Mucosa of stomach (tissue), 1 donor: ENCODE measurements around the gene SH3BGRL2.
"Not testable (repeated sequence)": the region's sequence is repeated elsewhere in the genome, so short reads cannot be mapped to it uniquely, and the experiment has no call there.

Experiments used
- H3K27me3 ChIP-seq: one replicate; pipeline ENCODE4 v1.7.0; 2013; ENCODE audit warnings: mild to moderate bottlenecking, low read length; ENCODE audit not compliant: control insufficient read depth, insufficient read depth
- H3K36me3 ChIP-seq: one replicate; pipeline ENCODE4 v1.7.0; 2013; ENCODE audit warnings: low read length; ENCODE audit not compliant: control insufficient read depth, insufficient read depth
- H3K4me1 ChIP-seq: one replicate; pipeline ENCODE4 v1.7.0; 2013; ENCODE audit warnings: mild to moderate bottlenecking, low read length; ENCODE audit not compliant: control insufficient read depth, insufficient read depth
- H3K4me3 ChIP-seq: one replicate; pipeline ENCODE4 v1.7.0; 2013; ENCODE audit warnings: low read length
- H3K9ac ChIP-seq: one replicate; pipeline ENCODE4 v1.7.0; 2013; ENCODE audit warnings: mild to moderate bottlenecking, low read length, moderate library complexity
- H3K9me3 ChIP-seq: one replicate; pipeline ENCODE4 v1.7.0; 2013; ENCODE audit warnings: mild to moderate bottlenecking, low read length, moderate library complexity; ENCODE audit not compliant: control insufficient read depth
- donor health status: Pancreatic carcinoma.

SH3BGRL2 gene

DNA sequence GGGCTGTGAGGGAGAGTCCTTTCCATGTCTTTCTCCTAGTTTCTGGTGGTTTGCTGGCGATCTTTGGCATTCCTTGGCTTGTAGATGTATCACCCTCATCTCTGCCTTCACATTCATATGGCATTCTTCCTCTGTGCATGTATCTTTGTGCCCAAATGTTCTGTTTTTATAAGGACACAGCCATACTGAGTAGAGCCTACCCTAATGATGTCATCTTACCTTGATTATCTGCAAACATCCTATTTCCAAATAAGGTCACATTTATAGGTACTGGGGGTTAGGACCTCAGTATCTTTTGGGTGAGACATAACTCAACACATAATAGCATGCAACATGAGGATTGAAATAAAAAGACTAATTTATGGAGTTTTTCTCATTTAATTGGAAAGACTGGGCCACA is 5.5 kb downstream of the SH3BGRL2 start:
- Histone ChIP-seq H3K9ac (no peak overlapping the region), H3K36me3 (no peaks in the 10 kb centered on the region), H3K27me3 (no peaks in the 10 kb centered on the region), H3K9me3 (no peaks in the 10 kb centered on the region), H3K4me1 (peaks cover 21% of the 10 kb centered on the region), H3K4me3 (no peak overlapping the region)

DNA sequence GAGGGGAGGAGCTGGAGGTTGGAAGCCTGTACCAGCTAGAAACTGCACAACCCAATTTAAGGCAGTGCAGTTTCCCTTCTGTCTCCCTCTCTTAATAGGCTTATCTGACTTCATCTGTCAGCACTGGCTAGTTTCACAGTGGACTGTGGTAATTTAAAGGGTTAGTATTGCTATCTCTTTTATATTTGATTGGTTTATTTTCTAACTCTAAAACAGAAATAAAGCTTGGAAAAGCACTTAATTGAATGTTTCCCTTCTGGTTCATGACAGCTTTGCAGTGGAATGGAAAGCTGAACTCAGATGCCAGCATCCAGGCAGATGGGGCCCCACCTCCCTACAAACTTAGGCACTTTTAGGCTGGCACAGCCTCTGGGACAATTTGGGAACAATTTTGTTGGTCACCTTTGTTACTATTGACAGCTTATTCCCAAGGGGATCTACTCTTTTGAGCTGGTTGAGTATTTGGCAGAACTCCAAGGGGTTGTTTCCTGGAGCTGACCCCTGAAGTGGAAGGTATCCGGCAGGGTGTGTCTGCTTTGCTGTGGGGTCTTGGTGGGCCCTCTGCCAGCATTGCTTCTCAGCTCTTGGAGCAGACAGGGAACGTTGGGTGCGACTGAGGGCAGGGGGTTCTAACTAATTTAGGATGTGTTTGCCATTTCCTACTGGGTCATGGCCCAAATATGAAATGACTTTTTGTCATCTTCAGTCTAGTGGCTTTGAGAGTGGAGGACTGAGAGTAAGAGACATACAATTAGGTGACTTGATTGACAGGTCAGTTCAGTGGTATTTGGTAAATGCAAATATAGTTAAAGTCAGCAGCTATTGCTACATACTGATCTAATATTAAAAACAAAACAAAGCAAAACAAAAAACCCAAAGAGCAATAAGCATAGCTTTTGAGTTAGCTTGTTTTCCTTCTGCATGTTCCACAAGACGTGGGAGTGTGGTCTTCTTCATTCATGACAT is 9.3 kb downstream of the SH3BGRL2 start:
- Histone ChIP-seq H3K36me3 (no peaks in the 10 kb centered on the region), H3K4me3 (no peak overlapping the region), H3K27me3 (no peaks in the 10 kb centered on the region), H3K4me1 (peaks cover 29% of the 10 kb centered on the region), H3K9ac (no peak overlapping the region), H3K9me3 (no peaks in the 10 kb centered on the region)

DNA sequence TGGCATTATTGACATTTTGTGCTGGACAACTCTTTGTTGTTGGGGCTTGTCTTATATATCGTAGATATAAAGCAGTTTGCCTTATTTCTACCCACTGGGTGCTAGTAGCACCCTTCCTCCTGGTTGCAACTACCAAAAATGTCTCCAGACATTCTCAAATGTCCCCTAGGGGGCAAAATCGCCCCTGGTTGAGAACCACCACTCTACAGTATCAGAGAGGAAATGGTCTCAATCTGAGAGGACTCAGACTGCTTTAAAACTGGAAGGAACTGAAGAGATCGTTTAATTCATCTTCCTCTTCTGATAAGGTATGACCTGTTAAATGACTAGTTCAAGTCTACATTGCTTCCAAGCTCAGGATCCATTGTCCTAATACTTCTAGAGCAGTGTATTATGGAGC is 14.9 kb downstream of the SH3BGRL2 start:
- H3K4me1 ChIP-seq: peaks cover 44% of the 10 kb centered on the region
- no peaks in the 10 kb centered on the region for H3K36me3 ChIP-seq
- no peaks in the 10 kb centered on the region for H3K9me3 ChIP-seq
- no peak overlapping the region for H3K4me3 ChIP-seq
- no peak overlapping the region for H3K9ac ChIP-seq
- no peaks in the 10 kb centered on the region for H3K27me3 ChIP-seq

DNA sequence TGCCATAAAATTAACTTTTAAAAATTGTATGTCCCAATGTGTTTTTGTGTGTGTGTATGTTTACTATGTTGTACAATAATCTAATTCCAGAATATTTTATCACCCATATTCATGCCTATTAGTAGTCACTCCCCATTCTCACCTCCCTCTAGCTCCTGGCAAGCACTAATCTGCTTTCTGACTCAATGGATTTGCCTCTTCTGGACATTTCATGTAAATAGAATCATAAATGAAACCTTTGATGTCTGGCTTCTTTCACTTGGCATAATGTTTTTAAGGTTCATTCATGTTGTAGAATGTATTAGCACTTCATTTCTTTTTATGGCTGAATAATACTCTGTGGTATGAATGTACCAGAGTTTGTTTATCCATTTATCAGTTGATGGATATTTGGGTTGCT is 15.4 kb downstream of the SH3BGRL2 start:
- no peaks in the 10 kb centered on the region for H3K27me3 ChIP-seq
- no peaks in the 10 kb centered on the region for H3K36me3 ChIP-seq
- H3K4me3 ChIP-seq: no peak overlapping the region
- H3K4me1 ChIP-seq: peaks cover 44% of the 10 kb centered on the region
- H3K9me3 ChIP-seq: no peaks in the 10 kb centered on the region
- H3K9ac ChIP-seq: no peak overlapping the region

DNA sequence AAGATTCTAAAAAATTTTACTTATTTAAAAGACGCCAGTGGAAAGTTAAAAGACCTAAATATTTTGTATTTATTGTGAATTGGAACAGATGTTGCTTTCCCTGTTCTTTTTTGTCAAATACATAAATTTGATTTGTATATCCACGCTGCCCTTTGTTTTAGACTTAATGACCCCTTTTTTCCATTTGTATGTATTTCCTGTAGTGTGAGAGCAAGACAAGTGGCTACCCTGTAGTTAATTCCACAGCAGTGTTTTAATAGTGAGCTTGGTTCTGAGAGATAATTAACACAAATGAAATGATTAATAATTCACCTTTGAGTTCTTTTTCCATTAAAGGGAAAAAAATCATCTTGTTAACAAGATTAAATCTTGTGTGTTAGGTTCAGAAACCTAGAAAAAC is 16.6 kb downstream of the SH3BGRL2 start:
- Histone ChIP-seq H3K27me3 (no peaks in the 10 kb centered on the region), H3K9ac (no peak overlapping the region), H3K4me1 (peaks cover 48% of the 10 kb centered on the region), H3K9me3 (no peaks in the 10 kb centered on the region), H3K4me3 (no peak overlapping the region), H3K36me3 (no peaks in the 10 kb centered on the region)

DNA sequence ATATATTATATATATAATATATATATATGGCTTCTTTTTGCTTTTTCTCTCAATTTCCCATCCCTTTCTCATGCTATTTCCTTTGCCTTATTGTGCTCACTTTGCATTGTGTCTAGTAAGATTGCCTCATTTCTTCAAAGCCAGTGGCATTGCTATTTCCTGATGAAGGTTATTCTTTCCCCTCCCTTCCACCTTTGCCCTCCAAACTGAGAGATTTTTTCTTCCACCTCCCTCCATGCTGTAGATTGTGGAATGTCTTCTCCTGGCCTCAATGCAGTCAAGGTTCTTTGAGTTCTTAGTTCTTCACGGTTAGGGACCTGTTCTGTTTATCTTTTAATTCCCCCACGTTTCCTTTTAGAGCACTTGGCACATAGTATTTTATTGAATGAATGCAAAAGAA is 17.2 kb downstream of the SH3BGRL2 start:
- no peaks in the 10 kb centered on the region for H3K27me3 ChIP-seq
- H3K4me1 ChIP-seq: peaks cover 50% of the 10 kb centered on the region
- no peaks in the 10 kb centered on the region for H3K9me3 ChIP-seq
- H3K36me3 ChIP-seq: no peaks in the 10 kb centered on the region
- no peak overlapping the region for H3K9ac ChIP-seq
- no peak overlapping the region for H3K4me3 ChIP-seq

DNA sequence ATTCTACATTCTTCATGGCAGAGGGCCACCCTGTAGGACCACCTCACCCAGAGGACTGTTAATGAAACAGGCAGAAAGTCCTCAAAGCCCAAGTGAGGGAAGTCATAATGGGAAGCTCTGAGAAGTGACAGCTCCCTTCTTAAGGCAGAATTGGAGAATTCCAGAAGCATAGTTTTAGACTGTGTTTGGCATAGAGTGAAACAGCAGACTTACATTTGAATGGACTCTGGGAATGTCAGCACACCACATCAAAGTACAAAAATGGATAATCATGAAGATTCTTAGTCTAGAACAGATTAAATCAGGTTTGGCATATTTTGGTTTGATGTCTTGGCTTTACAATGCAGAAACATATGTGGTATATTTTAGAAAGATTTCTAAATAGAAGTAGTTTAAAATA is 17.9 kb downstream of the SH3BGRL2 start:
- Histone ChIP-seq H3K4me1 (peaks cover 49% of the 10 kb centered on the region), H3K36me3 (no peaks in the 10 kb centered on the region), H3K4me3 (no peak overlapping the region), H3K9me3 (no peaks in the 10 kb centered on the region), H3K27me3 (no peaks in the 10 kb centered on the region), H3K9ac (no peak overlapping the region)

DNA sequence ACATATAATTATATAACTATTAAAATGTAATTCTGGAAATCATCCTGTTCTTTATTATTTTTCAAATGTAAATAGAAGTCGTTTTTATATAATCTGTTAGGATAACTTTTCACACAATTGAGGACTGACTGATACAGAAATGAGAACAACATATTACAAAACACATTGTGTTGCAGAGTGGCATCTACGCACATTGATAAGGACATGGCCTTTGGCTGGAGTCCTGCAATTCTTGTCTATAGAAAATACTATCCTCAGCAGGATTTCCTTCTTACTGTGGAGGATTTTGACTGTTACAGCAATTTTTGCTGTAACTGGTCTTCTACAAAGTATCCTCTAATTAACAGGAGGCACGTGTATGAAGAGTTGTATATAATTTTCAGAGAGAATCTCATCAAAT is 19.8 kb downstream of the SH3BGRL2 start:
- H3K27me3 ChIP-seq: no peaks in the 10 kb centered on the region
- H3K9ac ChIP-seq: no peak overlapping the region
- no peaks in the 10 kb centered on the region for H3K36me3 ChIP-seq
- H3K9me3 ChIP-seq: no peaks in the 10 kb centered on the region
- no peak overlapping the region for H3K4me3 ChIP-seq
- H3K4me1 ChIP-seq: peaks cover 44% of the 10 kb centered on the region

DNA sequence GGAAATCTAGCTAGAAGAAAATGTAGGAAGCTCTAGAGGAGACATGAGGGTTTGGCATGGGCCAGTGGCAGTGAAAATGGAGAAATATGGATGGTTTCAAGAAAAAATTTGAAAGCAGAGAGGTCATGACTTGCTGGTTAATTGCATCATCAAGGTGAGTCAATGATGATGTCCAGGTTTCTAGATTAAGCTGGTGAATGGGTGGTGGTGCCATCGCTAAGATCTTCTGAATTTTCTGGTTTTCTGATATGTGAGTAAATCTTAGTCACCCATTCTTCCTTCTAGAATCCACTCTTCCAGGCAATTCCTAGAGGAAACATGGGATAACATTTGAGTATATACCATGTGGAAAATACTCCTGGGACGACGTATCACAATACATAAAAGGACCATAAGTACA is 25.0 kb downstream of the SH3BGRL2 start:
- H3K4me3 ChIP-seq: no peak overlapping the region
- no peaks in the 10 kb centered on the region for H3K9me3 ChIP-seq
- H3K36me3 ChIP-seq: no peaks in the 10 kb centered on the region

DNA sequence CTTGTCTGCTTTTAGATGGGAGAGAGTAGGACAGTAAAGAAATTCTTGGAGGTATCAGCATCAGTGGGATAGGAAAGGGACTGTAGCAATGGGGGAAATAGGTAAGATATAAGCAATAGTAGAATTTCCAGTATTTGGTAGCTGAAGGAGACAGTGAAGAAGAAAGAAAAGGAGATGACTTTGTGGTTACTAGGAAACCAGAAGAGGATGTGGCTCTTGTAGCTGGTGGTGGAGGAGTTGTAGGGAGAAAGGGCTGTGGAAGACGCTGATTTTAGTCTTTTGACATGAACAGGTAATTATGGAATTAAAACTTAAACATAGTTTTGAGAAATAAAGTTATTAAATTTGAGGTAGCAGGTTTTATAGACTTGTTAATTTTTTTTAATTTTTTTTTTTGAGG is 26.1 kb downstream of the SH3BGRL2 start:
- Histone ChIP-seq H3K4me1 (peaks cover 19% of the 10 kb centered on the region), H3K27me3 (no peaks in the 10 kb centered on the region), H3K9me3 (no peaks in the 10 kb centered on the region), H3K9ac (no peak overlapping the region), H3K4me3 (no peak overlapping the region), H3K36me3 (no peaks in the 10 kb centered on the region)

More for the DNA sequence above, 25.0 kb downstream of the SH3BGRL2 start:
- peaks cover 19% of the 10 kb centered on the region for H3K4me1 ChIP-seq
- H3K9ac ChIP-seq: no peak overlapping the region
- no peaks in the 10 kb centered on the region for H3K27me3 ChIP-seq

DNA sequence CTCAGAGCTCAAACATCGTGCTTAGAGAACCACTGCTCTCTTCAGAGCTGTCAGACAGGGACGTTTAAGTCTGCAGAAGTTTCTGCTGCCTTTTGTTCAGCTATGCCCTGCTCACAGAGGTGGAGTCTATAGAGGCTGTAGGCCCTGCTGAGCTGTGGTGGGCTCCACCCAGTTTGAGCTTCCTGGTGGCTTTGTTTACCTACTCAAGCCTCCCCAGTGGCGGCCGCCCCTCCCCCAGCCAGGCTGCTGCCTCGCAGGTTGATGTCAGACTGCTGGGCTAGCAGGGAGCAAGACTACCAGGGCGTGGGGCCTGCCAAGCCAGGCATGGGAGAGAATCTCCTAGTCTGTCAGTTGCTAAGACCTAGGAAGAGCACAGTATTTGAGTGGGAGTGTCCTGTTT is 32.5 kb downstream of the SH3BGRL2 start:
- Histone ChIP-seq H3K4me1 (peaks cover 46% of the 10 kb centered on the region), H3K9ac (peak overlapping the region; percentile 17)
- not testable (repeated sequence) for H3K36me3 ChIP-seq, H3K27me3 ChIP-seq, H3K9me3 ChIP-seq, H3K4me3 ChIP-seq

DNA sequence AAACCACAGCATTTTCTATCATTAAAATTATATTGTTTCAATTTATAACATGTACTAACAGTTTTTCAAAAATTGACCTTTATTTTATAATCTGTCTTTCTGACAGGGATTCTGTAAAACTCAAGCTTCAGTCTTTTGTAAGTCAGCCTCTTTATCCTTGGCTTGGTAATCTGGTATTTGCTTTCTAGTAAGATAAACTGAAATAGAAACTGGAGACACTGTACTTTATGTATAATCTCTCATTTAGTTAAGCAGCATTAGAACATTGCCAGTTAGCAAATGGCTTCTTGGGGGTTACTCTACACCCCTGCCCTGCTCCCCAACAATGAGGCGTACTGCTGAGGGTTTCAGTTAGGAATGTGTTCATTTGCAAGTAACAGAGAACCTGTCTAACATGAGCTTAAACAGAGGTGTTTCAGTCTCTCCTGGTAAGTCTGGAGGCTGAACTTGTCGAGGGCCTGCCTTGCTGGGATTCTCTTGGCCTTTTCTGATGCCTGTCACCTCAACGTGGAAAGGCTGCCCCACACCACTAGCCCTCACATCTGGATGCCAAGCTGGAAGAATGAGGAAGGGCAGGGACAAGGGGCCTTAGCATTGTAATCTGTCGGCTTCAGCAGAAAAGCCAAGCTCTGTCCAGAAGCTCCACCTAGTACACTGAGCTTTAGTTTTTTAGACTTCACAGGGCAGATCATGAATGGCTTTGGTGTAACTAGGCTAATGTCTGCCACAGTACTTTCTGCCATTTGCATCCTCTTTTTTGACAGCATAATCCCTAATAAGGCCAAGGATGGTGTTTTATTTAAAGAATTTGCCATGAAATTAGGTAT is 34.8 kb downstream of the SH3BGRL2 start:
- Histone ChIP-seq H3K9me3 (no peaks in the 10 kb centered on the region), H3K4me3 (no peak overlapping the region), H3K36me3 (no peaks in the 10 kb centered on the region), H3K4me1 (peaks cover 63% of the 10 kb centered on the region), H3K27me3 (no peaks in the 10 kb centered on the region), H3K9ac (peak overlapping the region; percentile 52)
